HEK293 (cell line): ENCODE results near the gene STRN.

Source experiments
- CTCF ChIA-PET: fragments of 350-600 bp; formaldehyde crosslinking; extraction: SDS; loops from one replicate; lab custom pipeline; 2021; ENCODE audit warnings: antibody characterized with exemption; lab: Yijun Ruan, JAX
- POLR2A ChIA-PET: fragments of 300-600 bp; formaldehyde crosslinking; extraction: SDS; loops from one replicate; lab custom pipeline; 2020; ENCODE audit warnings: antibody characterized with exemption, inconsistent platforms; lab: Yijun Ruan, JAX
- H3K27ac ChIP-seq: fragments of 200-500 bp; sonication (Bioruptor generic); 2 replicates; pipeline ENCODE4 v1.5.1; 2014; ENCODE audit warnings: low read depth, low read length, control low read depth, inconsistent platforms; ENCODE audit errors: extremely low read depth
- H3K36me3 ChIP-seq, 2 experiments: fragments of 200-500 bp in 1 of 2; sonication (Bioruptor generic) in 1 of 2; 1 replicate in 1 of 2; 2 replicates in 1 of 2; pipeline ENCODE4 v1.5.1; 2014 to 2017; ENCODE audit warnings: inconsistent platforms in 2 of 2, low read length in 2 of 2; ENCODE audit not compliant: control insufficient read depth in 2 of 2, insufficient read depth in 1 of 2
- H3K4me1 ChIP-seq: fragments of 200-500 bp; sonication (Bioruptor generic); 2 replicates; pipeline ENCODE4 v1.5.1; 2014; ENCODE audit warnings: mild to moderate bottlenecking, low read length, inconsistent platforms; ENCODE audit not compliant: control insufficient read depth, insufficient read depth
- H3K4me3 ChIP-seq: 2 replicates; pipeline ENCODE4 v1.5.1; 2011; ENCODE audit warnings: low read depth, mild to moderate bottlenecking, control low read depth, low read length, moderate library complexity
- H3K9me3 ChIP-seq: fragments of 200-500 bp; sonication (Bioruptor generic); 2 replicates; pipeline ENCODE4 v1.5.1; 2014; ENCODE audit warnings: low read depth, low read length, inconsistent platforms; ENCODE audit not compliant: control insufficient read depth, insufficient read depth
- ATF2 ChIP-seq: fragments of 450-650 bp; formaldehyde crosslinking; IDR thresholded peaks from 2 replicates; pipeline ENCODE4 v1.5.1; 2016; ENCODE audit warnings: missing biosample characterization, missing genetic modification characterization, low read depth
- HOXD13 ChIP-seq: sonication (generic); formaldehyde crosslinking; IDR thresholded peaks from 2 replicates; pipeline ENCODE4 v1.8.0; 2022; ENCODE audit warnings: missing genetic modification reagents, borderline replicate concordance
- MZF1 ChIP-seq: fragments of 450-650 bp; formaldehyde crosslinking; IDR thresholded peaks from 2 replicates; pipeline ENCODE4 v1.5.1; 2017; ENCODE audit warnings: missing biosample characterization, missing genetic modification characterization, borderline replicate concordance
- PRDM10 ChIP-seq: fragments of 450-650 bp; formaldehyde crosslinking; IDR thresholded peaks from 2 replicates; pipeline ENCODE4 v1.5.1; 2016; ENCODE audit warnings: missing biosample characterization, missing genetic modification characterization
- PRDM4 ChIP-seq: fragments of 450-650 bp; formaldehyde crosslinking; IDR thresholded peaks from 2 replicates; pipeline ENCODE4 v1.5.1; 2017; ENCODE audit warnings: missing biosample characterization, missing genetic modification characterization
- PRDM6 ChIP-seq: fragments of 450-650 bp; formaldehyde crosslinking; IDR thresholded peaks from 2 replicates; pipeline ENCODE4 v1.5.1; 2017; ENCODE audit warnings: missing biosample characterization, missing genetic modification characterization
- SP7 ChIP-seq: fragments of 450-650 bp; formaldehyde crosslinking; IDR thresholded peaks from 2 replicates; pipeline ENCODE4 v1.5.1; 2016; ENCODE audit warnings: missing biosample characterization, missing genetic modification characterization
- ZBTB17 ChIP-seq: fragments of 450-650 bp; formaldehyde crosslinking; IDR thresholded peaks from 2 replicates; pipeline ENCODE4 v1.5.1; 2016; ENCODE audit warnings: missing biosample characterization, missing genetic modification characterization
- ZNF114 ChIP-seq: fragments of 450-650 bp; formaldehyde crosslinking; IDR thresholded peaks from 2 replicates; pipeline ENCODE4 v1.5.0; 2017; ENCODE audit warnings: missing biosample characterization, missing genetic modification characterization
- ZNF133 ChIP-seq: fragments of 450-650 bp; formaldehyde crosslinking; IDR thresholded peaks from 2 replicates; pipeline ENCODE4 v1.5.1; 2016; ENCODE audit warnings: missing biosample characterization, missing genetic modification characterization
- ZNF148 ChIP-seq: fragments of 450-650 bp; formaldehyde crosslinking; IDR thresholded peaks from 2 replicates; pipeline ENCODE4 v1.5.0; 2017; ENCODE audit warnings: missing biosample characterization, missing genetic modification characterization, borderline replicate concordance
- ZNF169 ChIP-seq: fragments of 450-650 bp; formaldehyde crosslinking; IDR thresholded peaks from 2 replicates; pipeline ENCODE4 v1.5.1; 2016; ENCODE audit warnings: missing biosample characterization, missing genetic modification characterization
- ZNF184 ChIP-seq: fragments of 450-650 bp; IDR thresholded peaks from 2 replicates; pipeline ENCODE4 v1.5.1; 2018; ENCODE audit warnings: missing biosample characterization, mild to moderate bottlenecking, missing genetic modification characterization
- ZNF223 ChIP-seq: fragments of 450-650 bp; formaldehyde crosslinking; IDR thresholded peaks from 2 replicates; pipeline ENCODE4 v1.5.1; 2016; ENCODE audit warnings: missing biosample characterization, missing genetic modification characterization
- ZNF391 ChIP-seq: fragments of 450-650 bp; formaldehyde crosslinking; IDR thresholded peaks from 2 replicates; pipeline ENCODE4 v1.5.1; 2016; ENCODE audit warnings: low read depth, missing biosample characterization, missing genetic modification characterization, borderline replicate concordance
- ZNF521 ChIP-seq: fragments of 450-650 bp; formaldehyde crosslinking; IDR thresholded peaks from 2 replicates; pipeline ENCODE4 v1.5.1; 2017; ENCODE audit warnings: missing biosample characterization, mild to moderate bottlenecking, missing genetic modification characterization
- ZNF548 ChIP-seq: fragments of 450-650 bp; formaldehyde crosslinking; IDR thresholded peaks from 2 replicates; pipeline ENCODE4 v1.5.1; 2016; ENCODE audit warnings: missing biosample characterization, missing genetic modification characterization
- ZNF843 ChIP-seq: fragments of 450-650 bp; formaldehyde crosslinking; IDR thresholded peaks from 2 replicates; pipeline ENCODE4 v1.5.1; 2016; ENCODE audit warnings: missing biosample characterization, missing genetic modification characterization

Gene STRN

GRCh38 chr2:36902385-36903120, 63.8 kb downstream of the STRN start (continued):
- TF ChIP-seq MZF1 (tag by site-specific recombination): no peak

- ChIA-PET POLR2A (no interaction called here), CTCF (no interaction called here)
- TF ChIP-seq ZNF843 (tag by site-specific recombination) (no peak), HOXD13 (no peak), ZNF133 (tag by site-specific recombination) (no peak), ZNF223 (tag by site-specific recombination) (no peak), ZNF184 (tag by site-specific recombination) (no peak), ATF2 (tag by site-specific recombination) (no peak), ZNF114 (tag by site-specific recombination) (no peak), ZNF521 (tag by site-specific recombination) (no peak), ZNF391 (tag by site-specific recombination) (no peak), PRDM4 (tag by site-specific recombination) (no peak)
- Histone ChIP-seq H3K4me3 (no peak overlapping the region), H3K36me3 (peaks cover 0 to 3% of the 10 kb centered on the region in 2 experiments), H3K4me1 (0 out of 2 replicates have a peak, but pooled peaks cover 2% of the 10 kb centered on the region), H3K27ac (no peak overlapping the region), H3K9me3 (no peaks in the 10 kb centered on the region)
These were observed 73.5 kb downstream of the STRN start for GRCh38 chr2:36892805-36893204.

GRCh38 chr2:36889795-36890194, 76.5 kb downstream of the STRN start:
- Histone ChIP-seq H3K36me3 (peaks cover 0 to 9% of the 10 kb centered on the region in 2 experiments), H3K4me3 (no peak overlapping the region), H3K27ac (no peak overlapping the region), H3K9me3 (no peaks in the 10 kb centered on the region), H3K4me1 (0 out of 2 replicates have a peak, but pooled peaks cover 2% of the 10 kb centered on the region)
- peak; percentile 28; the same call in 1 of the 2 replicates for TF ChIP-seq PRDM6 (tag by site-specific recombination)
- TF ChIP-seq ZNF169: no peak
- 0 out of 2 replicates have a peak, but pooled peaks have one; percentile 15 for TF ChIP-seq ZBTB17
- peak; percentile 23; the same call in 1 of the 2 replicates for TF ChIP-seq SP7 (tag by site-specific recombination)
- TF ChIP-seq PRDM10 (tag by site-specific recombination): peak; percentile 24; the same call in 1 of the 2 replicates
- no peak for TF ChIP-seq ZNF148 (tag by site-specific recombination)
- TF ChIP-seq ZNF548 (tag by site-specific recombination): no peak
- ChIA-PET CTCF (no interaction called here), POLR2A (interaction anchor here (0.7 kb wide), 1 partner anchor 46 kb away, joined by 3 read pairs; no protein-coding TSS in a partner anchor)
